Fibroblast of lung (primary cell): ENCODE results near the gene FBXW9.

ENCODE experiments used
- EZH2 ChIP-seq: IDR thresholded peaks from 2 replicates; pipeline ENCODE4 v1.5.1; 2012; ENCODE audit warnings: low read length, control low read depth, mild to moderate bottlenecking; ENCODE audit errors: missing control alignments
- TF ChIP-seq, protein P1 (sequence below), 2 donors: IDR thresholded peaks in 1 of 2; conservative IDR thresholded peaks in 1 of 2; 1 replicate in 1 of 2; 2 replicates in 1 of 2; pipeline ENCODE4 v1.5.1; 2011 to 2012; ENCODE audit warnings: low read length in 2 of 2, control low read depth in 1 of 2, inconsistent platforms in 1 of 2, low read depth in 1 of 2, mild to moderate bottlenecking in 1 of 2

DNA sequence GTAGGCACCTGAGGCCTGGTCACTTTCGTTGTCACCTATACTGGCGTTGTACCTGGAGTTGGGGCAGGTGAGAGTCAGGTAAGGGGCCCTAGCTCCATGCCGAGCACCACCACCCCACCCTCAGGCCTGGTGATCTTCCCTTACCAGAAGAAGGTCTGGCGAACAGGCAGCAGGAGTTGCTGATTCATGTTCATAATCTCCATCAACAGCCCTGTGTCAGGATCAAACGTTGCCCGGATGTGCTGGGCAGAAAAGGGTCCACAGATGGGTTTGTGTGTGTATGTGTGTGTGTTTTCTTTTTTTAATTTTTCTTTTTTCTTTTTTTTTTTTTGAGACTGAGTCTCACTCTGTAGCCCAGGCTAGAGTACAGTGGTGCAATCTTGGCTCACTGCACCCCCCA is 44.2 kb downstream of the FBXW9 start:
- TF ChIP-seq, protein P1, sequence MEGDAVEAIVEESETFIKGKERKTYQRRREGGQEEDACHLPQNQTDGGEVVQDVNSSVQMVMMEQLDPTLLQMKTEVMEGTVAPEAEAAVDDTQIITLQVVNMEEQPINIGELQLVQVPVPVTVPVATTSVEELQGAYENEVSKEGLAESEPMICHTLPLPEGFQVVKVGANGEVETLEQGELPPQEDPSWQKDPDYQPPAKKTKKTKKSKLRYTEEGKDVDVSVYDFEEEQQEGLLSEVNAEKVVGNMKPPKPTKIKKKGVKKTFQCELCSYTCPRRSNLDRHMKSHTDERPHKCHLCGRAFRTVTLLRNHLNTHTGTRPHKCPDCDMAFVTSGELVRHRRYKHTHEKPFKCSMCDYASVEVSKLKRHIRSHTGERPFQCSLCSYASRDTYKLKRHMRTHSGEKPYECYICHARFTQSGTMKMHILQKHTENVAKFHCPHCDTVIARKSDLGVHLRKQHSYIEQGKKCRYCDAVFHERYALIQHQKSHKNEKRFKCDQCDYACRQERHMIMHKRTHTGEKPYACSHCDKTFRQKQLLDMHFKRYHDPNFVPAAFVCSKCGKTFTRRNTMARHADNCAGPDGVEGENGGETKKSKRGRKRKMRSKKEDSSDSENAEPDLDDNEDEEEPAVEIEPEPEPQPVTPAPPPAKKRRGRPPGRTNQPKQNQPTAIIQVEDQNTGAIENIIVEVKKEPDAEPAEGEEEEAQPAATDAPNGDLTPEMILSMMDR (conservative IDR thresholded peaks at IDR 0.05 in 1 of 2, IDR thresholded peaks at IDR 0.05 in 1 of 2; ENCODE audit: low read depth in 1 of 2, low read length in 2 of 2): no peak
- no peak for TF ChIP-seq EZH2
